ENCODE results near the gene ERCC2.
"Not testable (repeated sequence)": the region's sequence is repeated elsewhere in the genome, so short reads cannot be mapped to it uniquely, and the experiment has no call there.

Gene ERCC2

GRCh38 chr19:45352914-45353796 lies 17.2 kb downstream of the ERCC2 start:
- no peak for DNase-seq

GRCh38 chr19:45352471-45352870 lies 17.9 kb downstream of the ERCC2 start:
- no peak for DNase-seq

- DNase-seq = no peak
Observed at GRCh38 chr19:45352062-45352461, 18.3 kb downstream of the ERCC2 start.

- DNase-seq = no peak
Observed at GRCh38 chr19:45351401-45351952, 18.9 kb downstream of the ERCC2 start.

GRCh38 chr19:45350477-45351058 lies 19.8 kb downstream of the ERCC2 start:
- no peak for DNase-seq

GRCh38 chr19:45349430-45349941 lies 20.9 kb downstream of the ERCC2 start:
- no peak for DNase-seq

GRCh38 chr19:45349126-45349415 lies 21.3 kb downstream of the ERCC2 start:
- no peak for DNase-seq

GRCh38 chr19:45348367-45349125 lies 21.8 kb downstream of the ERCC2 start:
- DNase-seq = no peak

- no peak for DNase-seq
Observed at GRCh38 chr19:45347570-45348366, 22.6 kb downstream of the ERCC2 start.

- DNase-seq = no peak
Observed at GRCh38 chr19:45346449-45346848, 23.9 kb downstream of the ERCC2 start.

GRCh38 chr19:45345506-45345860 lies 24.9 kb downstream of the ERCC2 start:
- DNase-seq = no peak

GRCh38 chr19:45344621-45345505 lies 25.5 kb downstream of the ERCC2 start:
- DNase-seq = no peak

- no peak for DNase-seq
Observed at GRCh38 chr19:45342911-45343310, 27.5 kb downstream of the ERCC2 start.

- no peak for DNase-seq
Observed at GRCh38 chr19:45340899-45341453, 29.4 kb downstream of the ERCC2 start.

- no peak for DNase-seq
Observed at GRCh38 chr19:45340232-45340898, 30.0 kb downstream of the ERCC2 start, which contains the start of gene KLC3. TSS of gene KLC3 (plus strand) at chr19:45340750. CDS start at chr19:45345542, 4,792 bp downstream.

- DNase-seq = no peak
Observed at GRCh38 chr19:45339629-45340028, 30.7 kb downstream of the ERCC2 start.

GRCh38 chr19:45336696-45337251 lies 33.6 kb downstream of the ERCC2 start:
- DNase-seq = no peak

- not testable (repeated sequence) for DNase-seq
Observed at GRCh38 chr19:45334881-45335280, 35.5 kb downstream of the ERCC2 start.

- DNase-seq = no peak
Observed at GRCh38 chr19:45333609-45334303, 36.6 kb downstream of the ERCC2 start.

GRCh38 chr19:45331411-45331810 lies 39.0 kb downstream of the ERCC2 start:
- DNase-seq = no peak

Data from NCI-H1694 (cell line).